KMS-11 (cell line): ENCODE measurements around the gene KCNJ6.

Source experiments
- H2AFZ ChIP-seq: fragments of 200-600 bp; sonication (generic); 2 replicates; pipeline ENCODE4 v1.6.1; 2016; ENCODE audit warnings: antibody characterized with exemption, mixed run types, low read depth
- H3K27ac ChIP-seq: fragments of 200-600 bp; sonication (generic); 2 replicates; pipeline ENCODE4 v1.6.1; 2016; ENCODE audit warnings: mild to moderate bottlenecking, mixed run types
- H3K27me3 ChIP-seq: fragments of 200-600 bp; sonication (generic); 2 replicates; pipeline ENCODE4 v1.6.1; 2017; ENCODE audit warnings: mild to moderate bottlenecking, low read depth, mixed run types, moderate library complexity; ENCODE audit not compliant: insufficient read depth
- H3K36me3 ChIP-seq: fragments of 200-600 bp; sonication (generic); 2 replicates; pipeline ENCODE4 v1.6.1; 2017; ENCODE audit warnings: mild to moderate bottlenecking, mixed run types; ENCODE audit not compliant: insufficient read depth
- H3K4me1 ChIP-seq: fragments of 200-600 bp; sonication (generic); 2 replicates; pipeline ENCODE4 v1.6.1; 2016; ENCODE audit warnings: mild to moderate bottlenecking, low read depth, mixed run types; ENCODE audit not compliant: poor library complexity, severe bottlenecking
- H3K4me2 ChIP-seq: fragments of 200-600 bp; sonication (generic); 2 replicates; pipeline ENCODE4 v1.7.0; 2016; ENCODE audit warnings: mild to moderate bottlenecking, mixed run types
- H3K4me3 ChIP-seq: fragments of 200-600 bp; sonication (generic); IDR thresholded peaks from 2 replicates; pipeline ENCODE4 v1.6.1; 2017; ENCODE audit warnings: low read depth, low read length, mixed read lengths; ENCODE audit not compliant: insufficient read depth
- H3K79me2 ChIP-seq: fragments of 200-600 bp; sonication (generic); 2 replicates; pipeline ENCODE4 v1.6.1; 2016; ENCODE audit warnings: low read depth, mixed run types; ENCODE audit not compliant: insufficient read depth
- H3K9ac ChIP-seq: fragments of 200-600 bp; sonication (generic); 2 replicates; pipeline ENCODE4 v1.6.1; 2016; ENCODE audit warnings: mild to moderate bottlenecking, mixed run types
- H4K20me1 ChIP-seq: fragments of 200-600 bp; sonication (generic); 2 replicates; pipeline ENCODE4 v1.6.1; 2016; ENCODE audit warnings: mild to moderate bottlenecking, mixed run types; ENCODE audit not compliant: insufficient read depth
- TF ChIP-seq, protein P1 (sequence below): fragments of 200-600 bp; sonication (generic); conservative IDR thresholded peaks from 2 replicates; pipeline ENCODE4 v1.6.1; 2017; ENCODE audit warnings: low read depth, mild to moderate bottlenecking, antibody characterized with exemption, low read length, moderate library complexity, mixed read lengths

Gene KCNJ6

DNA sequence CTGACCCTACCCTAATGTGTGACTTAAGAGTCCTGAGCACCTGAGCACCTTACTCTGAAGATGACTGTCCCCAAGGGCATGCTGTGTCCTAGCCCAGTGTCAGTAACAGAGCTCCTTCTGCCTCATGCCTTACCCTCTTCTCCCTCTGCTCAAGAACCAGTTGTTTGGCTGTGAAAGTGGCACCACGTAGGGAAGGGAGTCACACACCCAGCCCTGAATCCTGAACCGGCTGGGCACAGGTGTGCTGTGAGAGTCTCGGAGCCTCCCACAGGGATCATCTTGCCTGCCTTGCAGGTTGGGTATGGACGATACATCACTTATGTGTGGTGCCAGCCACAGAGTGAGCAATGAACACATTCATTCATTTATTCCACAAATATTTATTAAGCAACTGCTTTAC is 329.1 kb downstream of the KCNJ6 start:
- H2AFZ ChIP-seq: no peak overlapping the region
- no peaks in the 10 kb centered on the region for H3K36me3 ChIP-seq
- no peak overlapping the region for H3K27ac ChIP-seq
- H4K20me1 ChIP-seq: no peaks in the 10 kb centered on the region
- H3K4me2 ChIP-seq: no peak overlapping the region
- H3K4me1 ChIP-seq: no peaks in the 10 kb centered on the region
- no peaks in the 10 kb centered on the region for H3K27me3 ChIP-seq
- no peak overlapping the region for H3K9ac ChIP-seq
- H3K79me2 ChIP-seq: no peaks in the 10 kb centered on the region
- no peak overlapping the region for H3K4me3 ChIP-seq
- TF ChIP-seq, protein P1, sequence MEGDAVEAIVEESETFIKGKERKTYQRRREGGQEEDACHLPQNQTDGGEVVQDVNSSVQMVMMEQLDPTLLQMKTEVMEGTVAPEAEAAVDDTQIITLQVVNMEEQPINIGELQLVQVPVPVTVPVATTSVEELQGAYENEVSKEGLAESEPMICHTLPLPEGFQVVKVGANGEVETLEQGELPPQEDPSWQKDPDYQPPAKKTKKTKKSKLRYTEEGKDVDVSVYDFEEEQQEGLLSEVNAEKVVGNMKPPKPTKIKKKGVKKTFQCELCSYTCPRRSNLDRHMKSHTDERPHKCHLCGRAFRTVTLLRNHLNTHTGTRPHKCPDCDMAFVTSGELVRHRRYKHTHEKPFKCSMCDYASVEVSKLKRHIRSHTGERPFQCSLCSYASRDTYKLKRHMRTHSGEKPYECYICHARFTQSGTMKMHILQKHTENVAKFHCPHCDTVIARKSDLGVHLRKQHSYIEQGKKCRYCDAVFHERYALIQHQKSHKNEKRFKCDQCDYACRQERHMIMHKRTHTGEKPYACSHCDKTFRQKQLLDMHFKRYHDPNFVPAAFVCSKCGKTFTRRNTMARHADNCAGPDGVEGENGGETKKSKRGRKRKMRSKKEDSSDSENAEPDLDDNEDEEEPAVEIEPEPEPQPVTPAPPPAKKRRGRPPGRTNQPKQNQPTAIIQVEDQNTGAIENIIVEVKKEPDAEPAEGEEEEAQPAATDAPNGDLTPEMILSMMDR: no peak

DNA sequence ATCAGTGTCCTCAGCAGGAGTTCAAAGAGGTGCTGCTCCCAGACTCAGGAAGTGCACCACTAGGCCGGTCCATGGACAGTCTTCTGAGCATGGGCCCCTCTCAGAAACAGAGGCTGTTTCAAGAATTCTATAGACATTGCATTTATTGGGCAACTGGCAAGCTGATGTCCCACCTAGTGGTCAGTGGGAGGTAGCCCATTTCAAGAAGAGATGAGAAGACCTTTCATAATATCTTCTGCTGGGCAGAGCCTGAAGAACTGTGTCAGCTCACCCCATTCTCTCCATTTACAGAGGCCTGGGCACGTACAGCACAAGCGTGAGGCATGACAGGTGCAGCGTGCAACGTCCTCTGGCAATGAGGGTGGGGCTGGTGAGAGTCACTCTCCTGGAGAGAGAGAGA is 333.7 kb downstream of the KCNJ6 start:
- TF ChIP-seq, protein P1: peak; percentile 62
- Histone ChIP-seq H3K36me3 (no peaks in the 10 kb centered on the region), H2AFZ (no peak overlapping the region), H3K27me3 (no peaks in the 10 kb centered on the region), H3K9ac (no peak overlapping the region), H3K79me2 (no peaks in the 10 kb centered on the region), H3K4me1 (no peaks in the 10 kb centered on the region), H3K27ac (no peak overlapping the region), H3K4me2 (no peak overlapping the region), H3K4me3 (no peak overlapping the region), H4K20me1 (no peaks in the 10 kb centered on the region)

DNA sequence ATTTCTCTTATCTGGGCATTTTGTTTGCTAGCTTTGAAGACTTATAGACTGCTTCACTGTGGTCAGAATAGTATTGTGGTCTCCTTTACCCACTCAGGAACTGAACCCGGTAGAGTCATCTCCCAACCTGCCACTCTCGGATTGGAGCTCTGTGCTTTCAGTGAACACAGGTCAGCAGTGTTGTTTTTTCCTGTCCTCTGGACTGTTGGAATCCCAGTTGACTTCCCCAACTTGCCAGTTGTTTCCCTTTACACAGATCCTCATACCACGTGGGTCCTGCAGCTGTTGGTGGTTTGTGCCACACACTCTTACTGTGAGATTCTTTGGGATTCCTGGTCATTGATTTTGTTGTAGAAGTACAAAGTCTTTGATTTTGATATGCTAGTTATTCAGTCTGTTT is 335.6 kb downstream of the KCNJ6 start:
- H3K27ac ChIP-seq: no peak overlapping the region
- H3K4me1 ChIP-seq: no peaks in the 10 kb centered on the region
- H3K9ac ChIP-seq: no peak overlapping the region
- TF ChIP-seq, protein P1: no peak
- H4K20me1 ChIP-seq: no peaks in the 10 kb centered on the region
- no peak overlapping the region for H2AFZ ChIP-seq
- H3K4me3 ChIP-seq: no peak overlapping the region
- H3K27me3 ChIP-seq: no peaks in the 10 kb centered on the region
- H3K79me2 ChIP-seq: no peaks in the 10 kb centered on the region
- H3K4me2 ChIP-seq: no peak overlapping the region
- no peaks in the 10 kb centered on the region for H3K36me3 ChIP-seq

DNA sequence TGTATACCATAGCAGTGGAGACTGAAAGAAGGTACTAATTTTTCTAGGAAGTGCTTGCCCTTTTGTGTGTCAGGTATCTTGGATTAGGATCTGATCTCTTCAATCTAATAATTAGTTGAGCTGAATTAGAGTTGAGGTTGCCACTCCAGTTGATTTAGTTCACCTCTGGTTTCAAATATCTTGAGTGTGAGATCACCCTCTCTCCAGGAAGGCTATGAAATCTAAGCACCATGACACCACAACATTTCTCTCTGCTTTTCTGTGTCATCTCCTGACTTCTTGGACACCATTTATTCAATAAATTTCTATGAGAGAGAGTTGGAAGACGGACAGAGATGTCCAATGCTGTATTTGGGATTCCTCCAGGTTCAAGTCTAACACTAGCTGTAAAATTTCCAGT is 336.9 kb downstream of the KCNJ6 start:
- Histone ChIP-seq H3K9ac (no peak overlapping the region), H4K20me1 (no peaks in the 10 kb centered on the region), H3K36me3 (no peaks in the 10 kb centered on the region), H2AFZ (no peak overlapping the region), H3K4me3 (no peak overlapping the region), H3K4me2 (no peak overlapping the region), H3K79me2 (no peaks in the 10 kb centered on the region), H3K4me1 (no peaks in the 10 kb centered on the region), H3K27me3 (no peaks in the 10 kb centered on the region), H3K27ac (no peak overlapping the region)
- TF ChIP-seq, protein P1: no peak
